ENCODE data around the gene TXN. TPM values are rescaled to one million over a fixed set of nuclear protein-coding genes. Genes with fewer than 3 reads are reported as not detected.

TXN gene
- total and polyA plus RNA-seq, 10 of the 15 experiments (the other 5 are each of a cell fraction or from before 2014, with no cell fraction given) = 309 to 2,304 (median 650) TPM

- WGBS (ENCODE audit: insufficient coverage, insufficient replicate concordance, low lambda C conversion rate, missing lambda C conversion rate) = 77% methylated on average over 12 of the region's 12 CpGs
- Histone ChIP-seq H3K4me1 (ENCODE audit: control insufficient read depth, insufficient read depth, low read length) (no peaks in the 10 kb centered on the region), H3K9me3 (replicated peaks; ENCODE audit: control insufficient read depth, insufficient read depth, low read length) (no peaks in the 10 kb centered on the region), H3K4me2 (ENCODE audit: control insufficient read depth, insufficient read depth) (no peak overlapping the region), H3K27ac (ENCODE audit: control insufficient read depth, insufficient read depth) (no peak overlapping the region), H3K4me3 (no peak overlapping the region), H3K9ac (ENCODE audit: control insufficient read depth, insufficient read depth, low read length) (no peak overlapping the region), H4K20me1 (ENCODE audit: control insufficient read depth, insufficient read depth) (no peaks in the 10 kb centered on the region), H3K27me3 (replicated peaks in 1 of 2; ENCODE audit: control insufficient read depth in 2 of 2, insufficient read depth in 2 of 2, low read length in 1 of 2) (no peaks in the 10 kb centered on the region), H2AFZ (ENCODE audit: control insufficient read depth, low read depth, low read length) (no peak overlapping the region), H3K36me3 (ENCODE audit: control insufficient read depth in 2 of 2, insufficient read depth in 2 of 2, low read length in 1 of 2) (no peaks in the 10 kb centered on the region), H3K79me2 (ENCODE audit: control insufficient read depth, insufficient read depth, low read length) (no peaks in the 10 kb centered on the region)
- TF ChIP-seq CBFB (IDR thresholded peaks at IDR 0.05; ENCODE audit: low read depth) = no peak
- no peak for TF ChIP-seq PML (IDR thresholded peaks at IDR 0.05; ENCODE audit: low read length)
- no peak for TF ChIP-seq GATAD2B (conservative IDR thresholded peaks at IDR 0.05; ENCODE audit: low read depth)
- no peak for TF ChIP-seq HDAC2 (IDR thresholded peaks at IDR 0.05)
- no peak for TF ChIP-seq GABPA (IDR thresholded peaks at IDR 0.05; ENCODE audit: low read depth)
- no peak for TF ChIP-seq NFYA (IDR thresholded peaks at IDR 0.05; ENCODE audit: borderline replicate concordance, low read depth, low read length)
- TF ChIP-seq NR2C2 (IDR thresholded peaks at IDR 0.05; ENCODE audit: borderline replicate concordance, control insufficient read depth, insufficient read length, low read depth) = no peak
- FAIRE-seq (no peak), DNase-seq (ENCODE audit: low read depth, low spot score) (no peak), ATAC-seq (no peak)
- no TSS peak for BruUV-seq (replicated peaks)
- ChIA-PET CTCF (interaction anchor here (0.6 to 1.2 kb wide), 4 partner anchors 15 to 666 kb away, joined by 3 to 5 read pairs (median 4); no protein-coding TSS in a partner anchor), RAD21 (ENCODE audit: unreplicated experiment) (no interaction called here), POLR2A (no interaction called here), SMC1A (ENCODE audit: uncharacterized antibody, unreplicated experiment) (interaction anchor here (0.9 kb wide), 1 partner anchor 11 kb away, joined by 3 read pairs; no protein-coding TSS in a partner anchor)
- intact Hi-C loops (cut with micrococcal nuclease; ENCODE audit: unreplicated experiment) = no loop called here
- in situ Hi-C loops (cut with MboI) = loop anchor here (25.0 kb wide), 1 partner anchor 1114 kb away; no protein-coding TSS in a partner anchor
These were observed 58.0 kb downstream of the TXN start for GRCh38 chr9:110198357-110198756.
